Natural killer cell (primary cell): ENCODE data around the gene CXCL12. TPM values are rescaled to one million over a fixed set of nuclear protein-coding genes. Genes with fewer than 3 reads are reported as not detected.

Experiments
- ATAC-seq, 3 donors: fragments of 150-1000 bp in 2 of 3; fragments of 200-7000 bp in 1 of 3; cut with Tn5 transposase; 1 replicate in 1 of 3; 2 replicates in 2 of 3; pipeline ENCODE4 v1.10.0; 2021; ENCODE audit warnings: mild to moderate bottlenecking in 2 of 3, moderate library complexity in 2 of 3
- DNase-seq, 2 donors: peaks; one replicate each; pipeline versions ENCODE4 v3.0.0 to v3.0.0-alpha.2; 2013 to 2021; ENCODE audit warnings: mixed read lengths in 1 of 2
- H3K27ac ChIP-seq: one replicate; pipeline ENCODE4 v1.5.1; 2013; ENCODE audit warnings: mild to moderate bottlenecking, low read length
- H3K27me3 ChIP-seq: one replicate; pipeline ENCODE4 v1.6.1; 2013; ENCODE audit warnings: low read length; ENCODE audit not compliant: control insufficient read depth, insufficient read depth
- H3K36me3 ChIP-seq: one replicate; pipeline ENCODE4 v1.6.1; 2013; ENCODE audit warnings: low read length; ENCODE audit not compliant: control insufficient read depth, insufficient read depth
- H3K4me1 ChIP-seq: one replicate; pipeline ENCODE4 v1.6.1; 2013; ENCODE audit warnings: low read length; ENCODE audit not compliant: control insufficient read depth, insufficient read depth
- H3K4me3 ChIP-seq: one replicate; pipeline ENCODE4 v1.5.1; 2013; ENCODE audit warnings: low read length
- H3K9me3 ChIP-seq: one replicate; pipeline ENCODE4 v1.6.1; 2013; ENCODE audit warnings: low read length; ENCODE audit not compliant: control insufficient read depth, insufficient read depth
- H3K27ac Mint-ChIP-seq, 2 donors: one replicate each; pipeline ENCODE4 v1.8.0; 2022; ENCODE audit warnings: mild to moderate bottlenecking in 2 of 2, mixed read lengths in 2 of 2, moderate library complexity in 1 of 2
- H3K27me3 Mint-ChIP-seq, 2 donors: one replicate each; pipeline ENCODE4 v1.8.0; 2022; ENCODE audit warnings: low read depth in 2 of 2, mixed read lengths in 2 of 2
- H3K36me3 Mint-ChIP-seq: one replicate; pipeline ENCODE4 v1.8.0; 2022; ENCODE audit warnings: mixed read lengths
- H3K4me1 Mint-ChIP-seq, 2 donors: one replicate each; pipeline ENCODE4 v1.8.0; 2022; ENCODE audit warnings: mixed read lengths in 2 of 2
- H3K4me3 Mint-ChIP-seq: one replicate; pipeline ENCODE4 v1.8.0; 2022; ENCODE audit warnings: mild to moderate bottlenecking, moderate library complexity, mixed read lengths
- H3K9me3 Mint-ChIP-seq, 2 donors: one replicate each; pipeline ENCODE4 v1.8.0; 2022; ENCODE audit warnings: mixed read lengths in 2 of 2
- WGBS: methylation state at CpG from one replicate; pipeline ENCODE4 v1.1.7; 2013; ENCODE audit warnings: missing lambda C conversion rate; ENCODE audit not compliant: insufficient coverage; 5-methylcytosine and 5-hydroxymethylcytosine counted together
- intact Hi-C: fragments of 100-400 bp; cut with micrococcal nuclease; formaldehyde crosslinking; loops from one replicate; pipeline ENCODE4 v1.14.2; 2022
- total RNA-seq, 4 donors: library from RNA; stranded (reverse); fragments of 120-200 nt in 1 of 4; gene quantifications; one replicate each; pipeline versions ENCODE4 v1.2.3 to v1.2.4, GENCODE V29; 2013 to 2022
- TF ChIP-seq, protein P1 (sequence below): fragments of 200-600 bp; IDR thresholded peaks from one replicate; pipeline ENCODE4 v1.8.0; 2022; ENCODE audit warnings: antibody characterized with exemption

CXCL12 gene
- total RNA-seq, 3 donors from 2014 or later (not counting 1 experiment from before 2014, with no cell fraction given) = not detected

DNA sequence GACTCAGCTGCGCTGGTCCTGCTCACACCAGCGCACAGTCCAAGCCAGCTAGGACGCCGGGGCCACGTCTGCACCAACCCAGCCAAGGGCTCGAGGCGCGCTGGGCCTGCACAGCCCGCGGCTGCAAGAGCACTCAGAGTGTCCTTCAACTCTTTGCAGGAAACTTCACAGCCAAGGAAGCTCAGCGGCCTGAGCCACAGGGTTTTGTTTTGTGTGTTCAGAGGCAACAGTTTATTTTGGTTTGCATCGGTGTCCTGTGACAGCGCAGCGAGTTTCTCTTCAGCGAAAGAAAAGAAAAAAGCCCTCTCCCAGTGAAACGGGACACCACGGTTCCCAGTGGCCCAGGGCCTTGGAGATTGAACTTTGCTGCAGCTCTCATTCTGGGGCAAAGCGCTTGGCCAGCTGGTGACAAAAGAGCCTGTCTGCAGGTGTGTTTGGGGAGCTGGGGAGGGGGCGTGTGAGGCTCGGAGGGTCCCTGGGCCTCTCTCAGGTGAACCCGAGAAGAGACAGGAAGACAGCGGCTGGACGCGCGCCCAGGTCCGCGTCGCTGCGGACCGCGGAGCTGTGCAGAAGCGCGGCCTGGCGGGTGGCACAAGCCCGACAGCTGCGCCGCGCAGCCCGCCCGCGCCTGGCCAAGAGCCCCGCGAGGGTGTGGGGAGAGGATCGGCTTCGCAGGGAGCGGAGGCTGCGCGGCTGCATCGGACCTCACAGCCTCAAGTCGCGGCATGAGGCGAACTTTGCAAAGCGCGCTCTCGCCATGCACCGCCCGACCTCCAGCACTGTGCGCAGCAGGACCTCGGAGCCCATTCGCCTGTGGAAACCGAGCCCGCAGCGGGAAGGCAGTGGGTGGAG lies 922 bp downstream of the CXCL12 start:
- intact Hi-C loops = no loop called here
- H3K27ac Mint-ChIP-seq = no peak overlapping the region
- H3K36me3 Mint-ChIP-seq = no peaks in the 10 kb centered on the region
- H3K27me3 ChIP-seq = peaks cover 23% of the 10 kb centered on the region
- H3K4me1 Mint-ChIP-seq = no peaks in the 10 kb centered on the region
- no peak overlapping the region for H3K4me3 ChIP-seq
- DNase-seq = no peak
- H3K36me3 ChIP-seq = no peaks in the 10 kb centered on the region
- TF ChIP-seq, protein P1, sequence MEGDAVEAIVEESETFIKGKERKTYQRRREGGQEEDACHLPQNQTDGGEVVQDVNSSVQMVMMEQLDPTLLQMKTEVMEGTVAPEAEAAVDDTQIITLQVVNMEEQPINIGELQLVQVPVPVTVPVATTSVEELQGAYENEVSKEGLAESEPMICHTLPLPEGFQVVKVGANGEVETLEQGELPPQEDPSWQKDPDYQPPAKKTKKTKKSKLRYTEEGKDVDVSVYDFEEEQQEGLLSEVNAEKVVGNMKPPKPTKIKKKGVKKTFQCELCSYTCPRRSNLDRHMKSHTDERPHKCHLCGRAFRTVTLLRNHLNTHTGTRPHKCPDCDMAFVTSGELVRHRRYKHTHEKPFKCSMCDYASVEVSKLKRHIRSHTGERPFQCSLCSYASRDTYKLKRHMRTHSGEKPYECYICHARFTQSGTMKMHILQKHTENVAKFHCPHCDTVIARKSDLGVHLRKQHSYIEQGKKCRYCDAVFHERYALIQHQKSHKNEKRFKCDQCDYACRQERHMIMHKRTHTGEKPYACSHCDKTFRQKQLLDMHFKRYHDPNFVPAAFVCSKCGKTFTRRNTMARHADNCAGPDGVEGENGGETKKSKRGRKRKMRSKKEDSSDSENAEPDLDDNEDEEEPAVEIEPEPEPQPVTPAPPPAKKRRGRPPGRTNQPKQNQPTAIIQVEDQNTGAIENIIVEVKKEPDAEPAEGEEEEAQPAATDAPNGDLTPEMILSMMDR = no peak
- H3K27ac ChIP-seq = no peak overlapping the region
- no peaks in the 10 kb centered on the region for H3K9me3 ChIP-seq
- peaks cover 26 to 39% of the 10 kb centered on the region in 2 donors for H3K27me3 Mint-ChIP-seq
- WGBS = 3% methylated on average over 63 of the region's 63 CpGs
- H3K4me1 ChIP-seq = peaks cover 3% of the 10 kb centered on the region
- H3K4me3 Mint-ChIP-seq = peak overlapping the region; percentile 37
- H3K9me3 Mint-ChIP-seq = no peaks in the 10 kb centered on the region
- ATAC-seq = no peak

DNA sequence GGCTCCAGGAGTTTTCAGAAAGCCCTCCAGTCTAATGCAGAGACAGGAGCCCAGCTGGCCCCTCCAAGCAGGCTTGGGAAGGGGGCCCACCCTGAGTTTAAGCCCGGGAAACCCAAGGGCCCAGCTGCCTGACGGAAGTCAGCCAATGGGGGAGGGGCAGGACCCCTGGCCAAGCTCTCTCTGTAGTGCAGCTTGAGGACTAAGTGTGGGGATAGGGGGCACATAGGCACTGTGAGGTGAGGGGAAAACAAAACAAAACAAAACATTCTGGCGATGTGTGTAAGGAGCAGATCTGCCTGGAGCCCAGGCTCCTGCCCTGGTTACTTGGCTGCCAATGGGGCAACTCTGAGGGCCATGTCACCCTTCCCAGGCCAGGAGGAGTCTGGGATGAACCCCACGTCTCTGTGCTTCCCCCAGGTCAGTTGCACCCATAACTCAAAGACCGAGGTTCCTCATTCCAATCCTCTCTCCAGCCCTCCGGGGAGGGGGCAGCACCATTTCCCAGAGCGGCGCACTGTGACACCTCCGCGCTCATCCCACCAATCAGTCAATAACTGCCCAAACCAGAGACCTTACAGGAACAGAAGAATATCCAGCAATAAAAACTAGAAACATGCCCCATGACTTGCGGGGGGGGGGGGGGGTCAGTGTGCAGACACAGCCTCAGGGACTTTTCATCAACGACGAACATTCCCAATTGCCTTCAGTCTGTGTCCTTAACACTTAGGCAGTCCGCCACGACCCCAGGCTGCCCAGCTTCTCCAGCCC lies 1.7 kb downstream of the CXCL12 start:
- no peaks in the 10 kb centered on the region for H3K36me3 ChIP-seq
- peaks cover 3% of the 10 kb centered on the region for H3K4me1 ChIP-seq
- ATAC-seq (no peak), DNase-seq (no peak)
- no peaks in the 10 kb centered on the region for H3K9me3 ChIP-seq
- Mint-ChIP-seq H3K4me1 (no peaks in the 10 kb centered on the region), H3K27me3 (peaks cover 26 to 44% of the 10 kb centered on the region in 2 donors), H3K9me3 (no peaks in the 10 kb centered on the region), H3K4me3 (no peak overlapping the region), H3K36me3 (no peaks in the 10 kb centered on the region), H3K27ac (no peak overlapping the region)
- H3K27ac ChIP-seq = no peak overlapping the region
- intact Hi-C loops = no loop called here
- no peak overlapping the region for H3K4me3 ChIP-seq
- H3K27me3 ChIP-seq = peaks cover 23% of the 10 kb centered on the region
- WGBS = 22% methylated on average over 14 of the region's 15 CpGs
- TF ChIP-seq, protein P1 = no peak

DNA sequence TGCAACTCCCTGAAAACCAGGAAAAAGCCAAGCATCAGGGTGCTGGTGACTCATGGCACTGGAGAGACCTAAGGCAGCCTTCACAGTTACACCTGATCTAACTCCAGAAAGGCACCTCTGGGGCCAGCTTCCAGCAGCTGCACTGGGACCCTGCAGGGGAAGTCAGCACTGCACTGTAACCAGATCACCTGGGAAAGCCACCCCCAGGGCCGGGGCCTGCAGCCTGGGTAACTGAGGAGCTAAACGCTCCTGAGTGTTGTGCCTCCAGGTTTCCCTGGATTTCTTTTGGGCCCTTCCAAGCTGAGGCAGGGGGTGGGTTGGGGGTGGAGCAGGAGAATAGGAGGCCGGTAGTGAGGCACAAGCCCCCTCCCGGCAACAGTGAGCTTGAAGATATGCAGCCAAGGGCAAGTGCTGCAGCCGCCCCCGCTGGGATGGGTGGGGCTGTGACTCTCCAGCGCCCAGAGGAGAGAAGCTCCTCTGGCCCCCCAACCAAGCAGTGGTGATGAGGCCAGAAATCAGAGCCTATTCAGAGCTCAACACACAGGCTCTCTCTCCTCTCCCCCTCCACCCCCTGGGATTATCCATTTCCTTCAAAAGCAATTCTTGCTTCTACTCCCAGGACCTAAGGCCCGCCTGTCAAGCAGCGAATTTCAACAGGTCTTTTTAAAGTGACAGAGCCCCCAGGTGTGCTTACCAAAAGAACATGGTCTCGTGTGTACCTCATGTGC lies 2.6 kb downstream of the CXCL12 start:
- no peaks in the 10 kb centered on the region for H3K9me3 ChIP-seq
- no peak overlapping the region for H3K4me3 ChIP-seq
- WGBS = 76% methylated on average over 10 of the region's 10 CpGs
- Mint-ChIP-seq H3K4me3 (no peak overlapping the region), H3K27ac (no peak overlapping the region), H3K27me3 (peaks cover 26 to 41% of the 10 kb centered on the region in 2 donors), H3K4me1 (no peaks in the 10 kb centered on the region), H3K9me3 (no peaks in the 10 kb centered on the region), H3K36me3 (no peaks in the 10 kb centered on the region)
- ATAC-seq (no peak), DNase-seq (no peak)
- peaks cover 3% of the 10 kb centered on the region for H3K4me1 ChIP-seq
- H3K36me3 ChIP-seq = no peaks in the 10 kb centered on the region
- intact Hi-C loops = no loop called here
- no peak overlapping the region for H3K27ac ChIP-seq
- H3K27me3 ChIP-seq = peaks cover 23% of the 10 kb centered on the region
- TF ChIP-seq, protein P1 = no peak
